ENCODE results near the gene ADRB1.

The ADRB1 gene

GRCh38 chr10:114094795-114095194 is 51.1 kb downstream of the ADRB1 start:
- DNase-seq (ENCODE audit: low read depth) = no peak

- DNase-seq (ENCODE audit: low read depth) = no peak
These were observed 52.1 kb downstream of the ADRB1 start for GRCh38 chr10:114095559-114096337.

All from CMK (cell line).